ENCODE results near the gene ITGA8.
"Not testable (repeated sequence)": the region's sequence is repeated elsewhere in the genome, so short reads cannot be mapped to it uniquely, and the experiment has no call there.

Gene ITGA8

GRCh38 chr10:15545884-15546283 is 173.8 kb downstream of the ITGA8 start:
- DNase-seq: no peak

DNA sequence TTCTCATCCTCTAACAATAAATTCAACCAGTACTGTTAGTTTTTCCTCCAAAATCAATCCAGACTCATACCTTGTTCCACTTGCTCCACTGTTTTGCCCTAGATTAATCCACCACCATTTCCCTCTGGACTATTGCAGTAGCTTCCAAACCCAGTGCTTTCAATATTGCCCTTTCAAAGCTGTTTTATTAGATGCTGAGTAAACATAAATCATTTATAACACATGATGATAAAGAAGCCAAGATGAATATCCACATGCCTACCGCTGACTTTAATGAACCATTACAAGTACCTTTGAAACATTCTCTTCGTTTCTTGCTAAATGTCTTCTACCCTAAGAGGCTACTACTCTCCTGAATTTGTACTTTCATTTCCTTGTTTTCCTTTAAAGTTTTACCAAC is 174.5 kb downstream of the ITGA8 start:
- no peak for DNase-seq

- DNase-seq: no peak
These were observed 175.7 kb downstream of the ITGA8 start for GRCh38 chr10:15543994-15544393.

GRCh38 chr10:15542817-15543216 is 176.9 kb downstream of the ITGA8 start:
- DNase-seq: no peak

- DNase-seq: no peak
These were observed 178.3 kb downstream of the ITGA8 start for GRCh38 chr10:15541376-15541775.

DNA sequence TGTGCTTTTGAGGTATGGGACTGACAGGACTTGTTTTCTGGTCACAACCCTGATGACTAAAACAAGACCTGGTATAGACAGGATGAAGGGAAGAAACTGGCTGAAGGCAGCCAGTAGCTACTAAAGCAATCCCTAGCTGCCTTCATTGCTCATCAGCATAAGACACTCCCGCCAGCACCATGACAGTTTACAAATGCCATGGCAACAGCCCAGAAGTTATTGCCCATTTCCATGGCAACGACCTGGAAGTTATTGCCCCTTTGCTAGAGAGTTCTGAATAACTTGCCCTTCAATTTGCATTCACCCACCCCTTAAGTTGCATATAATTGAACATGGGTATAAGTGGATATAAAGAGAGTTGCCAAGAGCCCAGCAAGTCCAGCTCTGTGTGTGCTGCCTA is 179.0 kb downstream of the ITGA8 start:
- DNase-seq: no peak

- DNase-seq: no peak
These were observed 180.5 kb downstream of the ITGA8 start for GRCh38 chr10:15539262-15539661.

- not testable (repeated sequence) for DNase-seq
These were observed 184.7 kb downstream of the ITGA8 start for GRCh38 chr10:15534928-15535538.

GRCh38 chr10:15531927-15532722 is 187.6 kb downstream of the ITGA8 start:
- no peak for DNase-seq

DNA sequence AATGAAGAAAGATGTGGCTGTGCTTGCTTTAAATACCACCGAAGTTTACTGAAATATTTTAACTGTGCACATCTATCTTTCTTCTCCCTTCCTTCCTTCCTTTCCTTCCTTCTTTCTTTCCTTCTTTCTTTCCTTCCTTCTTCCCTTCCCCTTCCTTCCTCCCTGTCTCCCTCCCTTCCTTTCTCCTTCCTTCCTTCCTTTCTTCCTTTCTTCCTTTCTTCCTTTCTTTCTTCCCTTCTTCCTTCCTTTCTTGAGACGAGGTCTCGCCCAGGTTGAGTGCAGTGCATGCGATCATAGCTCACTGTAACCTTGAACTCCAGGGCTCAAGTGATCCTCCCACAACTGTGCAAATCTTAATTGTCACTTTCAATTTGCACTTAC is 190.9 kb downstream of the ITGA8 start:
- no peak for DNase-seq

- DNase-seq: no peak
These were observed 193.0 kb downstream of the ITGA8 start for GRCh38 chr10:15526754-15527153.

DNA sequence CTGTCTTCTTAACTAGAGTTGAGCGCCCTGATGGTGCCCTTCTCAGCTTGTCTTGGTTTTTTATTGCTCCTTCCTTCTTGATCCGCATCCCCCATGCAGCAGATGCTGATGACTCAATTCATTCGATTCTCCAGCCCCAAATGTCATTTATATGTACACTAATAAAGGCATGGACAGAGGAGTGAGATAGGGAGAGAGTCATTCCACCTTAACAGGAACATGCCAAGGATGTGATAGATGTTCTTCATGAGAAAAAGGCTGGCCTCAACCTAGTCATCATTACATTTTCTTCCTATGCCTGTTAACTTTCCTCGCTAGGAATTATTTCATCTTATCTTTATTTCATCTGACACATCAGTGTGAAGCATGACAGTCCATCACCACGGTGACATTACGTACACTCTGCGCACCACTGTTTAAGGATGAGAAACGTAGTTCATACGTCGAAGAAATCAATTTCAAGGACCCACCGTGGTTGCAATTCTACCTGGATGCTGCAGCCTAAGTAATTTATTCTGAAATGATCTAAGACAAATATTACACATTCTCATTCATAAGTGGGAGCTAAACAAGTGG is 198.3 kb downstream of the ITGA8 start:
- no peak for DNase-seq

DNA sequence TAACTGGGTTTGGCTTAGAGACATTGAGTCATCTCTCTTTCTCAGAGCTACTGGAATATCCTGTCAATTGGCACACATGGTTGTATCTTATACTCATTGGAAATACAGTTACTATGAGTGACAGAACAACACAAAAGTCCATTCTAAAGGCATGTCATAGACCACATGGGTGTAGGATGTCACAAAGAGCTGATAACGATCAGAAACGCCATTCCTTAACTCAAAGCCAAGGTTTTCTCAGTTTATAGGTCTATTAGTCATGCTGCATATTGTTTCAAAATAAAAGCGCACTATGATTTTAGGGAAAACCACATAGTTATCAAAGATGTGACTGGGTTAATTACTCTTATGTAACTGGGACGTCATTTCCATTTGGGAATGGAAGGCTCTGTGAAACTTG is 201.5 kb downstream of the ITGA8 start:
- no peak for DNase-seq

DNA sequence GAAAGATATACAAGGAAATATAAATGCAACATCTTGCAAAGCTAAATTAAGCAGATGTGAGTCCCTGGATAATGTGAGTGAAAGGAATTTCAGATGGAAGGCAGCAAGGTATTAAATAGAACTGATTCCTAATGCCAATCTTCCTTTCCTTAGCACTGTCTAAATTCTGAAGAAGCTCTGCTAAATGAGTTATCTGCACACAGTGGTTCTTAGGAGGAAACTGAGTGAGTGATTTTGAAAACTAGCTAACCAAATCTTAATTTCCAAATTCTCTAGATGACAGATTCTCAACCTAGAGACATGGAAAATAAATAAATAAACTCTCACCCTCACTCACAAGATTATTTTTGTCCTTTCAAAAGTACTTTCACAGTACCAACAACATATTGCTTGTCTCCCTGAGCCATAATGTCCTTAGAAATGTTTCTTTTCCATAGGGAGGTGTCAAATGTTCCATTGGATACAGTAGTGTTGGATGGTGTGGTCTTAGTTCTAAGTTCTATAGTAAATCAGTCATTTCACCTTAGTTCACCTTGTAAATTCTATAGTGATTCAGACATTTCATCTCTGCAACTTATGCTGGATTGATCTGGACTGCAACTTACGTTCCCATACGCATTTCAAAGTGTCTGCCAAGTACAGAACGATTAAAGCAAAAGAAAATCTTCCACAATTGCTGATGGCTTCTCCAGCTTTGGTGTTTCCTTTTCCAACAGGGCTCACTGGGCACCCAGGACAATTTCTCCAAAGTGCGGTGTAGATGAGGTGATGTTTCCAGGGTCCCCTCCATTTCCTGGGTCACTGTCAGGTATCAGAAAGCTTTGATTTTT is 203.3 kb downstream of the ITGA8 start:
- no peak for DNase-seq

- DNase-seq: no peak
These were observed 204.5 kb downstream of the ITGA8 start for GRCh38 chr10:15515202-15515601.

GRCh38 chr10:15510963-15511362 is 208.8 kb downstream of the ITGA8 start:
- DNase-seq: no peak

DNA sequence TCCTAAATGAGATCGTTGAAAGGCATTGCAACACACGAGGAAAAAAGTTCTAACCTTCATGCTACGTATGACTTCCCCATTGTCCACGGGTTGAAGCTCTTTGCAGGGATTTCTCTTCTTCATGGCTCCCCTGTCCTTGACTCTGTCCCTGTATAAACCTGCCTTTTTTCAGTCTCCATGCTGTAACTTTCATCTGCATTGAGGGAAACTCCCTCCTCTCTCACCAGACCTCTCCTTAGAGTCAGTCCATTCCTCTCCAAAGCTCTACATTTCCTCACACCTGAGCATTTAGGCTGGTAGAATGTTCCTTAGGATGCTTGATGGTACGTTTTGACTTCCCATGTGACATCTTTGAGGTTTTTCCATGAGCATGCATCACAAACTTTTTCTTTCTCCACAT is 214.4 kb downstream of the ITGA8 start:
- DNase-seq: no peak

- DNase-seq: no peak
These were observed 215.5 kb downstream of the ITGA8 start for GRCh38 chr10:15504101-15504840.

- no peak for DNase-seq
These were observed 224.7 kb downstream of the ITGA8 start for GRCh38 chr10:15494850-15495506.

- DNase-seq: no peak
These were observed 227.7 kb downstream of the ITGA8 start for GRCh38 chr10:15491856-15492642.

GRCh38 chr10:15489431-15489830 is 230.3 kb downstream of the ITGA8 start:
- DNase-seq: no peak
